ENCODE measurements around the gene EEF1AKMT4.
"Not testable (repeated sequence)": the region's sequence is repeated elsewhere in the genome, so short reads cannot be mapped to it uniquely, and the experiment has no call there.

Gene EEF1AKMT4

GRCh38 chr3:184261270-184261853 is 11.9 kb downstream of the EEF1AKMT4 start, which contains the start of gene CAMK2N2:
CAMK2N2 (minus strand) TSS chr3:184261553; CDS start chr3:184261285, 268 bp downstream.
- DNase-seq = peak; percentile 40 to 49

GRCh38 chr3:184261854-184262763 is 12.6 kb downstream of the EEF1AKMT4 start:
- DNase-seq = peak in 1 of 2 donors; percentile 16

- no peak for DNase-seq
Measured at GRCh38 chr3:184262764-184263179, 13.3 kb downstream of the EEF1AKMT4 start.

GRCh38 chr3:184267249-184267648 is 17.8 kb downstream of the EEF1AKMT4 start:
- DNase-seq = not testable (repeated sequence)

GRCh38 chr3:184272269-184272668 is 22.8 kb downstream of the EEF1AKMT4 start:
- no peak for DNase-seq

- no peak for DNase-seq
Measured at GRCh38 chr3:184275381-184275701, 25.9 kb downstream of the EEF1AKMT4 start.

GRCh38 chr3:184275961-184276910 is 26.8 kb downstream of the EEF1AKMT4 start, which contains the start of gene ECE2:
ECE2 (plus strand) TSS chr3:184276022; CDS start chr3:184276154, 132 bp downstream.
- no peak for DNase-seq

GRCh38 chr3:184277366-184277765 is 27.9 kb downstream of the EEF1AKMT4 start:
- DNase-seq = no peak

GRCh38 chr3:184282941-184283340 is 33.5 kb downstream of the EEF1AKMT4 start:
- DNase-seq = no peak

GRCh38 chr3:184283681-184284080 is 34.2 kb downstream of the EEF1AKMT4 start:
- DNase-seq = no peak

GRCh38 chr3:184284696-184285095 is 35.2 kb downstream of the EEF1AKMT4 start:
- no peak for DNase-seq

- peak; percentile 66 to 69 for DNase-seq
Measured at GRCh38 chr3:184289426-184289938, 40.0 kb downstream of the EEF1AKMT4 start.

GRCh38 chr3:184290331-184290730 is 40.9 kb downstream of the EEF1AKMT4 start:
- DNase-seq = no peak

GRCh38 chr3:184291044-184291737 is 41.7 kb downstream of the EEF1AKMT4 start:
- no peak for DNase-seq

- DNase-seq = no peak
Measured at GRCh38 chr3:184291738-184292445, 42.4 kb downstream of the EEF1AKMT4 start.

GRCh38 chr3:184295771-184296170 is 46.3 kb downstream of the EEF1AKMT4 start:
- no peak for DNase-seq

GRCh38 chr3:184296616-184297015 is 47.1 kb downstream of the EEF1AKMT4 start:
- DNase-seq = no peak

GRCh38 chr3:184298759-184299487 is 49.5 kb downstream of the EEF1AKMT4 start, which contains the start of gene PSMD2:
PSMD2 (plus strand) TSS chr3:184299241; CDS start chr3:184299267, 26 bp downstream.
- DNase-seq = peak; percentile 97

- DNase-seq = no peak
Measured at GRCh38 chr3:184299488-184300377, 50.3 kb downstream of the EEF1AKMT4 start.

All from stimulated activated CD4-positive, alpha-beta T cell treated with anti-CD3 and anti-CD28 coated beads, Interleukin-2, amount 100 ng/mL, for 48 hours (primary cell).